ENCODE results near the gene GATAD2B. TPM values are rescaled to one million over a fixed set of nuclear protein-coding genes. Genes with fewer than 3 reads are reported as not detected.

Gene GATAD2B
- total RNA-seq, 4 donors from 2014 or later: 20.1 to 28.8 (median 21.5) TPM

DNA sequence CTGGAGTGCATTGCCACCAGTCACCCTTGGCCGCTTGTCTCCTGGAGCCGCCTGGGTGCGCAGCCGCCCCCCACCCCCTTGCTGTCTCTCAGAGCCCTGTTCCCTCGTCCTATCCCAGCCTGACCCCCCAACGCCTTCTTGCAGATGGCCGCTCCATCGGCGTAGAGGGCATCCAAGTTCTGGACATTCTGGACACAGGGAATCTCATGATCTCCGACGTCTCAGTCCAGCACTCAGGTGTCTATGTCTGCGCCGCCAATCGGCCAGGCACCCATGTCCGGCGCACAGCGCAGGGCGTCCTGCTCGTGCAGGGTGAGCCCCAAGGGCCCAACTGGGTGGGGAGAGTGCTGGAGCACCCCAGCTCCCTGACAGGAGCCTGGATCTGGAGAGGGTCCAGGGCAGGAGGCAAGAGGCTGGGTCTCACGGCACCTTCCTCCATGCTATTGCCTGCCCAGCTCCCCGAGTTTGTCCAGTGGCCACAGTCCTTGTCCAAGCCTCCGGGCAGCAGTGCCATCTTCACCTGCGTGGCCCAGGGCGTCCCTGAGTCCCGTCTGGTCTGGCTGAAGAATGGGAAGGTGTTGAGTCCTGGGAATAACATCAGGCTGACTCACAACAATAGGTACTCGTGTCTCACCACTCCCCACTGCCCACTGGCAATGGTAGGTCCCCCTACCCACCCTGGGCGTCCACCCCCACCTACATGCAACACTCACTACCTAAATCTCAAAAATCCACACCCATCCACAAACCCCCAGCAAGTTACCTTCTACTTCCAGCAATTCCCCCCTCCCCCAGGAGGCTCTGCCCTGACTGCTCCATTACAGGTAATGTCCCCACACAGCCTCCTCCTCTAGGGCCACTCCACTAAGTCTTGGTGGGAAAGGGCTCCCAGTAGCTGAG is 123.0 kb downstream of the GATAD2B start:
- no peak for DNase-seq
- TF ChIP-seq POLR2A (IDR thresholded peaks at IDR 0.05): no peak
- TF ChIP-seq, protein P1, sequence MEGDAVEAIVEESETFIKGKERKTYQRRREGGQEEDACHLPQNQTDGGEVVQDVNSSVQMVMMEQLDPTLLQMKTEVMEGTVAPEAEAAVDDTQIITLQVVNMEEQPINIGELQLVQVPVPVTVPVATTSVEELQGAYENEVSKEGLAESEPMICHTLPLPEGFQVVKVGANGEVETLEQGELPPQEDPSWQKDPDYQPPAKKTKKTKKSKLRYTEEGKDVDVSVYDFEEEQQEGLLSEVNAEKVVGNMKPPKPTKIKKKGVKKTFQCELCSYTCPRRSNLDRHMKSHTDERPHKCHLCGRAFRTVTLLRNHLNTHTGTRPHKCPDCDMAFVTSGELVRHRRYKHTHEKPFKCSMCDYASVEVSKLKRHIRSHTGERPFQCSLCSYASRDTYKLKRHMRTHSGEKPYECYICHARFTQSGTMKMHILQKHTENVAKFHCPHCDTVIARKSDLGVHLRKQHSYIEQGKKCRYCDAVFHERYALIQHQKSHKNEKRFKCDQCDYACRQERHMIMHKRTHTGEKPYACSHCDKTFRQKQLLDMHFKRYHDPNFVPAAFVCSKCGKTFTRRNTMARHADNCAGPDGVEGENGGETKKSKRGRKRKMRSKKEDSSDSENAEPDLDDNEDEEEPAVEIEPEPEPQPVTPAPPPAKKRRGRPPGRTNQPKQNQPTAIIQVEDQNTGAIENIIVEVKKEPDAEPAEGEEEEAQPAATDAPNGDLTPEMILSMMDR (IDR thresholded peaks at IDR 0.05): no peak
- intact Hi-C loops (cut with DNase I): loop anchor here (5.0 to 10.0 kb wide), 2 partner anchors 145 to 187 kb away; partner anchors contain the start of genes DENND4B and RAB13

DNA sequence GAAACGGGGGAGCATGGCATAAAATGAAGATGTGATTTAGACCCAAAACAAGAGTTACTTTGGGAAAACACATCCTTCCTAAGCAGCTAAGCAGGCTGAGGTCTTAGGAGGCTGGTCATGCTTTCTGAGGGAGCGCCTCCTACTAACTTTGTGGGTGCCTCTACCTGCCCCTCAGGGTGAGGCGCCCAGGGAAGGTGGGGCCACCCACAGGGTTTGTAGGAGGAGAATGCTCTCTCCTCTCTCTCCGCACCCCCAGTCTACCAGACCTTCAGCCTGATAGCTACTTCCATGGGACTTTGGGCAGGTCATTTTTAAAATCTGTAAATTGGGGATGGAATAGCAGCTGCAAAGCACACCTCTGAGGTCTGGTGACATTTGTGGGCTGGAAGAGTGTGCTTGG is 123.8 kb downstream of the GATAD2B start:
- no peaks in the 10 kb centered on the region for H3K36me3 ChIP-seq
- no peak for DNase-seq
- H3K4me1 ChIP-seq: peaks cover 0 to 5% of the 10 kb centered on the region in 2 donors
- H3K9me3 ChIP-seq: no peaks in the 10 kb centered on the region
- intact Hi-C loops (cut with DNase I): loop anchor here (5.0 to 10.0 kb wide), 2 partner anchors 146 to 188 kb away; partner anchors contain the start of genes DENND4B and RAB13
- no peak overlapping the region for H3K27ac ChIP-seq
- H3K4me3 ChIP-seq (replicated peaks in 1 of 3): no peak overlapping the region
- H3K27me3 ChIP-seq: no peaks in the 10 kb centered on the region
- WGBS, 2 donors: 86 to 98% methylated on average over 3 to 4 of the region's 4 CpGs
- TF ChIP-seq, protein P1 (IDR thresholded peaks at IDR 0.05): no peak
- no peak for TF ChIP-seq POLR2A (IDR thresholded peaks at IDR 0.05)

More for the DNA sequence above, 123.0 kb downstream of the GATAD2B start:
- no peaks in the 10 kb centered on the region for H3K27me3 ChIP-seq
- H3K4me3 ChIP-seq (replicated peaks in 1 of 3): no peak overlapping the region
- H3K27ac ChIP-seq: no peak overlapping the region
- H3K9me3 ChIP-seq: no peaks in the 10 kb centered on the region
- H3K36me3 ChIP-seq: no peaks in the 10 kb centered on the region
- WGBS, 2 donors: 94% methylated on average over 18 to 25 of the region's 27 CpGs
- peaks cover 0 to 5% of the 10 kb centered on the region in 2 donors for H3K4me1 ChIP-seq

DNA sequence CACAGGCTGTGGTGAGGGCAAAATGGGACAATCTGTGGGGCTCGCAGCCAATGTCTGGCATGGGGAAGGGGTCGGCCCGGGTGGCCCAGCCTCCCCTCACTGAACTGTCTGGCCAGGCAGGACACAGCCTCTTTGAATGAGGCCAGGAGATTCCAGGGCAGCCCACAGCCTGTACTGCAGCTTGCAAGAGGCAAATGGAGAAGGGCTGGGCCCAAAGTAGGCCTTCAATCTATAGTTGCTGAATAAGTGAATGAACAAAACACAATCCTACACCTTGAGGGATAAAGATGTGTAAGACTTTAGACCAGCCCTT is 124.3 kb downstream of the GATAD2B start:
- Histone ChIP-seq H3K4me3 (replicated peaks in 1 of 3) (no peak overlapping the region), H3K27me3 (no peaks in the 10 kb centered on the region), H3K27ac (no peak overlapping the region), H3K36me3 (no peaks in the 10 kb centered on the region), H3K9me3 (no peaks in the 10 kb centered on the region), H3K4me1 (peaks cover 0 to 1% of the 10 kb centered on the region in 2 donors)
- TF ChIP-seq POLR2A (IDR thresholded peaks at IDR 0.05): no peak
- TF ChIP-seq, protein P1 (IDR thresholded peaks at IDR 0.05): no peak
- intact Hi-C loops (cut with DNase I): loop anchor here (5.0 to 10.0 kb wide), 2 partner anchors 146 to 189 kb away; partner anchors contain the start of genes DENND4B and RAB13
- 75 to 85% methylated on average over 3 of the region's 3 CpGs for WGBS, 2 donors
- DNase-seq: no peak

DNA sequence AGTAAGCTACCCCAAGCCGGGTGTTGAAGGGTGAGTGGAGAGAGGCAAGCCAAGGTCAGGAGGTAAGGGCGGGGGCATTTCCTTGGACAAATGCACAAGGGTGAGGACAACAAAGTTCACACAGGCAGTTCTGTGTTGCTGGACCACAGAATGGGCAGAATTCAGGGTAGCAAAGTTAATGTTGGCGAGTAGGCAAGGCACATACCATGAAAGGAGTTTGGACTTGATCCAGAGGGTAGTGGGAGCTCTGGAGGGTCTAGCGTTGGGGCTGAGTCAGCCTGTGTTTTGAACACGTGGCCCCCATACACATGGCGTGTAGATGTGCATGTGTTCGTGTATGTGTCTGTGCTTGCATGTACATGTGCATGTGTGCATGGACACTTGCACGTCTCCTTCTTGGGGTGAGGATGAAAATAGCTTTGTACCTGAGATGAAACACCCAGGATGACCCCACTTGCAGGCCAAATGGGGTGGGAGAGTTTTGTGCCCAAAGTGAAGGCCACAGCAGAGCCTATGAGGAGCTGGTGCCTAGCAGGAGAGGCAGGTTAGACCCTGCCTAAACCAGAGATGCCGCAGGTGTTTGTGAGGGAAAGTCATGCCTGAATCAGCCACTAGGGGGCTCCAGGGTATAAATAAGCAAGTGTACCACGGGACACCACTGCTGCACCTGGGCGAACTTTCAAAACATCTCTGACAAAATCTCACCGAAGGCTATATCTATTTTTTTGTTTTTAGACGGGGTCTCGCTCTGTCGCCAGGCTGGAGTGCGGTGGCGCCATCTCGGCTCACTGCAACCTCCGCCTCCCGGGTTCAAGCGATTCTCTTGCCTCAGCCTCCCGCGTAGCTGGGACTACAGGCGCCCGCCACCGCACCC is 125.7 kb downstream of the GATAD2B start:
- Histone ChIP-seq H3K27ac (no peak overlapping the region), H3K4me3 (replicated peaks in 1 of 3) (no peak overlapping the region), H3K27me3 (no peaks in the 10 kb centered on the region), H3K4me1 (no peaks in the 10 kb centered on the region), H3K9me3 (no peaks in the 10 kb centered on the region), H3K36me3 (no peaks in the 10 kb centered on the region)
- peak; percentile 89 to 92 for DNase-seq
- 57 to 59% methylated on average over 25 to 26 of the region's 26 CpGs for WGBS, 2 donors
- TF ChIP-seq POLR2A (IDR thresholded peaks at IDR 0.05): no peak
- TF ChIP-seq, protein P1 (IDR thresholded peaks at IDR 0.05): peak; percentile 74 to 94 (median 88)
- intact Hi-C loops (cut with DNase I): loop anchor here (5.0 to 10.0 kb wide), 2 partner anchors 148 to 190 kb away; partner anchors contain the start of genes DENND4B and RAB13

Data from thyroid gland (tissue), 4 donors.